Fibroblast of lung (primary cell): ENCODE measurements around the gene UPF2. TPM values are rescaled to one million over a fixed set of nuclear protein-coding genes. Genes with fewer than 3 reads are reported as not detected.

ENCODE experiments used
- DNase-seq, 2 donors: peaks; one replicate each; pipeline versions ENCODE4 v3.0.0 to v3.0.0-alpha.2; 2010; ENCODE audit warnings: low read depth in 2 of 2
- H2AFZ ChIP-seq: 2 replicates; pipeline ENCODE4 v1.5.1; 2012; ENCODE audit warnings: low read length, control low read depth, inconsistent platforms
- H3K27ac ChIP-seq: 2 replicates; pipeline ENCODE4 v1.5.1; 2011; ENCODE audit warnings: low read length, control low read depth; ENCODE audit not compliant: insufficient read depth
- H3K27me3 ChIP-seq: 2 replicates; pipeline ENCODE4 v1.5.1; 2011; ENCODE audit warnings: mild to moderate bottlenecking, low read length; ENCODE audit not compliant: control insufficient read depth, insufficient read depth
- H3K36me3 ChIP-seq: 2 replicates; pipeline ENCODE4 v1.5.1; 2011; ENCODE audit warnings: low read length; ENCODE audit not compliant: control insufficient read depth, insufficient read depth
- H3K4me1 ChIP-seq: 2 replicates; pipeline ENCODE4 v1.5.1; 2011; ENCODE audit warnings: low read length; ENCODE audit not compliant: control insufficient read depth, insufficient read depth; ENCODE audit errors: extremely low read depth
- H3K4me2 ChIP-seq: 2 replicates; pipeline ENCODE4 v1.5.1; 2011; ENCODE audit warnings: low read length, control low read depth; ENCODE audit not compliant: insufficient read depth; ENCODE audit errors: extremely low read depth
- H3K4me3 ChIP-seq, 4 experiments: fragments of 200-600 bp in 1 of 4; sonication (generic) in 1 of 4; replicated peaks in 1 of 4; 2 replicates each; pipeline ENCODE4 v1.5.1; 2011 to 2016; ENCODE audit warnings: low read length in 4 of 4, low read depth in 3 of 4, mild to moderate bottlenecking in 3 of 4, control low read depth in 2 of 4, inconsistent platforms in 1 of 4, mixed read lengths in 1 of 4; ENCODE audit not compliant: insufficient read depth in 1 of 4; ENCODE audit errors: control extremely low read depth in 1 of 4
- H3K79me2 ChIP-seq: 2 replicates; pipeline ENCODE4 v1.5.1; 2012; ENCODE audit warnings: mild to moderate bottlenecking, low read length, inconsistent platforms; ENCODE audit not compliant: control insufficient read depth, insufficient read depth
- H3K9ac ChIP-seq: 2 replicates; pipeline ENCODE4 v1.5.1; 2011; ENCODE audit warnings: mild to moderate bottlenecking, low read length, control low read depth; ENCODE audit not compliant: insufficient read depth
- H3K9me3 ChIP-seq: 2 replicates; pipeline ENCODE4 v1.5.1; 2012; ENCODE audit warnings: low read depth, low read length; ENCODE audit not compliant: control insufficient read depth, insufficient read depth
- H4K20me1 ChIP-seq: 2 replicates; pipeline ENCODE4 v1.5.1; 2011; ENCODE audit warnings: low read length; ENCODE audit not compliant: control insufficient read depth, insufficient read depth; ENCODE audit errors: extremely low read depth
- CTCF ChIP-seq, 2 donors: IDR thresholded peaks in 1 of 2; conservative IDR thresholded peaks in 1 of 2; 1 replicate in 1 of 2; 2 replicates in 1 of 2; pipeline ENCODE4 v1.5.1; 2011 to 2012; ENCODE audit warnings: low read length in 2 of 2, control low read depth in 1 of 2, inconsistent platforms in 1 of 2, low read depth in 1 of 2, mild to moderate bottlenecking in 1 of 2
- EZH2 ChIP-seq: IDR thresholded peaks from 2 replicates; pipeline ENCODE4 v1.5.1; 2012; ENCODE audit warnings: low read length, control low read depth, mild to moderate bottlenecking; ENCODE audit errors: missing control alignments
- polyA plus RNA-seq, 2 donors: library from polyadenylated mRNA; depleted of rRNA in 1 of 2; stranded (reverse) in 1 of 2; unstranded in 1 of 2; fragments of >200 nt; gene quantifications; 2 replicates each; pipeline ENCODE4 v1.2.1, GENCODE V29; 2011 to 2012; ENCODE audit warnings: missing spikeins in 1 of 2
- total RNA-seq: library from RNA; depleted of rRNA; stranded (reverse); fragments of >200 nt; gene quantifications from 2 replicates; pipeline ENCODE4 v1.2.1, GENCODE V29; 2014

Gene UPF2
- total and polyA plus RNA-seq, 2 donors (not counting 1 experiment from before 2014, with no cell fraction given), result 20.8 to 22.6 TPM

GRCh38 chr10:11880151-11881029 is 162.2 kb downstream of the UPF2 start:
- Histone ChIP-seq H3K79me2 (no peaks in the 10 kb centered on the region), H3K4me2 (no peak overlapping the region), H3K27me3 (no peaks in the 10 kb centered on the region), H3K36me3 (no peaks in the 10 kb centered on the region), H3K27ac (no peak overlapping the region), H3K9me3 (no peaks in the 10 kb centered on the region), H3K4me1 (peaks cover 12% of the 10 kb centered on the region), H3K9ac (no peak overlapping the region), H3K4me3 (no peak overlapping the region), H2AFZ (no peak overlapping the region), H4K20me1 (no peaks in the 10 kb centered on the region)
- no peak for DNase-seq
- TF ChIP-seq CTCF (conservative IDR thresholded peaks at IDR 0.05 in 1 of 2, IDR thresholded peaks at IDR 0.05 in 1 of 2; ENCODE audit: low read depth in 1 of 2, low read length in 2 of 2) (no peak), EZH2 (no peak)

GRCh38 chr10:11879387-11880094 is 163.1 kb downstream of the UPF2 start:
- DNase-seq, result no peak
- peaks cover 21% of the 10 kb centered on the region for H3K4me1 ChIP-seq
- TF ChIP-seq CTCF (conservative IDR thresholded peaks at IDR 0.05 in 1 of 2, IDR thresholded peaks at IDR 0.05 in 1 of 2; ENCODE audit: low read depth in 1 of 2, low read length in 2 of 2) (no peak), EZH2 (no peak)

GRCh38 chr10:11878776-11879175 is 163.8 kb downstream of the UPF2 start:
- H3K9me3 ChIP-seq, result no peaks in the 10 kb centered on the region
- H3K4me1 ChIP-seq, result peaks cover 22% of the 10 kb centered on the region
- no peak overlapping the region for H2AFZ ChIP-seq
- H3K27me3 ChIP-seq, result no peaks in the 10 kb centered on the region
- no peak for TF ChIP-seq EZH2
- no peak for TF ChIP-seq CTCF (conservative IDR thresholded peaks at IDR 0.05 in 1 of 2, IDR thresholded peaks at IDR 0.05 in 1 of 2; ENCODE audit: low read depth in 1 of 2, low read length in 2 of 2)
- no peaks in the 10 kb centered on the region for H4K20me1 ChIP-seq
- no peaks in the 10 kb centered on the region for H3K36me3 ChIP-seq
- H3K4me3 ChIP-seq, result no peak overlapping the region
- DNase-seq, result no peak
- no peak overlapping the region for H3K27ac ChIP-seq
- H3K79me2 ChIP-seq, result no peaks in the 10 kb centered on the region
- H3K9ac ChIP-seq, result no peak overlapping the region
- H3K4me2 ChIP-seq, result no peak overlapping the region

More at GRCh38 chr10:11879387-11880094, 163.1 kb downstream of the UPF2 start:
- no peak overlapping the region for H3K4me3 ChIP-seq
- no peaks in the 10 kb centered on the region for H3K36me3 ChIP-seq
- no peak overlapping the region for H3K4me2 ChIP-seq
- H4K20me1 ChIP-seq, result no peaks in the 10 kb centered on the region
- H2AFZ ChIP-seq, result no peak overlapping the region
- no peak overlapping the region for H3K27ac ChIP-seq
- no peak overlapping the region for H3K9ac ChIP-seq
- H3K79me2 ChIP-seq, result no peaks in the 10 kb centered on the region
- H3K27me3 ChIP-seq, result no peaks in the 10 kb centered on the region
- no peaks in the 10 kb centered on the region for H3K9me3 ChIP-seq
